Renal cortical epithelial cell (primary cell): ENCODE data around the gene RNU5D-1. TPM values are rescaled to one million over a fixed set of nuclear protein-coding genes. Genes with fewer than 3 reads are reported as not detected.
"Not testable (repeated sequence)": the region's sequence is repeated elsewhere in the genome, so short reads cannot be mapped to it uniquely, and the experiment has no call there.

Experiments used
- DNase-seq: peaks from one replicate; pipeline ENCODE4 v3.0.0-alpha.2; 2011; ENCODE audit warnings: low read depth
- total RNA-seq: library from RNA; depleted of rRNA; stranded (reverse); fragments of >200 nt; gene quantifications from 2 replicates; pipeline ENCODE4 v1.2.3, GENCODE V29; 2014

Gene RNU5D-1
- not detected in 2 replicates for total RNA-seq

- DNase-seq, result peak; percentile 99
Observed at GRCh38 chr1:44730741-44731512, at the start of gene RNU5D-1. Gene RNU5D-1, minus strand, starts transcription at chr1:44731170.

DNA sequence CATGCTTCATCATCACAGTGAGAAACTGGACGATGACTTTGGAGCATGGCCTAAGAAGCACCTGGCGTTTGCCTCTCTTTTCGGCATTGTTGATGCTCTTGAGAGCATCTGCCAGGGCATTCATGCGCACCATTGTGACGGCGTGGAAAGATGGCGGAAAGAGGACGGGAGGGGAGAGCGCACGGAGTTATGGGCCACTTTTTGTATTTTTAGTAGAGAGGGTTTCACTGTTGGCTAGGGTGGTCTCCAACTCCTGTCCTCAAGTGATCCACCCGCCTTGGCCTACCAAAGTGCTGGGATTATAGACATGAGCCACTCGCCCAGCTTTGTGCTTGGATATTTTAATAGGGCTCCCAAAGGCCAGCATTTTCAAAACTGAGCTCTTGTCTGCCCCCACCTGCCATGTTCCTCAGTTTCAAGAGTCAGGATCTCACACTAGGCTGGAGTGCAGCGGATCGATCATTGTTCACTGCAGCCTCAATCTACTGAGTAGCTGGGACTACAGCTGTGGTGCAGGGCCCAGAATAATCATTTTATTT, 49.7 kb upstream of the RNU5D-1 start:
- no peak for DNase-seq

DNA sequence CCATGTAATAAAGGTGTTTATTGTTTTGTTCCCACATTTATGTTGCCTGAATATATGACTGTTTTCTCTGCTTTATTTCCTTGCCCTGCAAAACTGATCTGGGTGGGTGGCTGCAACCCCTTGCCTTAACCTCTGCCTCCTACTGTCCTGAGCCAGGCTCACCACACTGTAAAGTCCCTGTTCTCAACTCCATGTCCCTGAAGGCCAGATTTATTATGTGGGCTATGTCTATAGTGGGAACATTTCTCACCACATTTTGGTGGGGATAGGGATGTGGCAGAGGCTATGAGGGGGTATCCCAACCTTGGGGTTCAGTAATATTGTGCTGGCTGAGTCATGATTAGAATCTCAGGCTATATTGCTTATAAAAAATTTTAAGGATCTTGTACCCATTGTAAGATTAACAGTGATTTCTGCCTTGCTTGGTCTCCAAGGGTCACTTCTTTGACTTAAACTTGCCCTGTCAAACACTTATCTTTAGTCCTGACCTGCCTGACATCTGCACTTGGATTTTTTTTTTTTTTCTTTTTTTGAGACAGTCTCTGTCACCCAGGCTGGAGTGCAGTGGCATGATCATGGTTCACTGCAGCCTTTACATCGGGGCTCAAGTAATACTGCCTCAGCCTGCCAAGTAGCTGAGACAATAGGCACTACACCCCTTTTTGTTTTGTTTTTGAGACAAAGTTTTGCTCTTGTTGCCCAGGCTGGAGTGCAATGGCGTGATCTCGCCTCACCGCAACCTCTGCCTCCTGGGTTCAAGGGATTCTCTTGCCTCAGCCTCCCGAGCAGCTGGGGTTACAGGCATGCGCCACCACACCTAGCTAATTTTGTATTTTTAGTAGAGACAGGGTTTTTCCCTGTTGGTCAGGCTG, 48.0 kb upstream of the RNU5D-1 start:
- DNase-seq, result no peak

- no peak for DNase-seq
Observed at GRCh38 chr1:44777969-44778635, 47.1 kb upstream of the RNU5D-1 start.

- no peak for DNase-seq
Observed at GRCh38 chr1:44777547-44777946, 46.6 kb upstream of the RNU5D-1 start.

DNA sequence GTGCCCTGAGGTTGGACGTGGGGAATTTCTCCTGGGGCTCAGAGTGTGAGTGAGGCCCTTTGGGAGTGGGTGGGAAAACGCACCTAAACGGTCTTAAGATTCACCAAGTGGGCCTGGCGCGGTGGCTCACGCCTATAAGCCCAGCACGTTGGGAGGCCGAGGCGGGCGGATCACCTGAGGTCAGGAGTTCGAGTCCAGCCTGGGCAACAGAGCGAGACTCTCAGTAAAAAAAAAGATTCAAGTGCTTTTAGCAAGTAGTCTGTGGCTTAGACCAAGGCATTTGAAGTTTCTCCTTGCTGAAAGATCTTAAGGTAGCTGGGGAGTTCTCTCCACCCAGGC, 45.7 kb upstream of the RNU5D-1 start:
- no peak for DNase-seq

DNA sequence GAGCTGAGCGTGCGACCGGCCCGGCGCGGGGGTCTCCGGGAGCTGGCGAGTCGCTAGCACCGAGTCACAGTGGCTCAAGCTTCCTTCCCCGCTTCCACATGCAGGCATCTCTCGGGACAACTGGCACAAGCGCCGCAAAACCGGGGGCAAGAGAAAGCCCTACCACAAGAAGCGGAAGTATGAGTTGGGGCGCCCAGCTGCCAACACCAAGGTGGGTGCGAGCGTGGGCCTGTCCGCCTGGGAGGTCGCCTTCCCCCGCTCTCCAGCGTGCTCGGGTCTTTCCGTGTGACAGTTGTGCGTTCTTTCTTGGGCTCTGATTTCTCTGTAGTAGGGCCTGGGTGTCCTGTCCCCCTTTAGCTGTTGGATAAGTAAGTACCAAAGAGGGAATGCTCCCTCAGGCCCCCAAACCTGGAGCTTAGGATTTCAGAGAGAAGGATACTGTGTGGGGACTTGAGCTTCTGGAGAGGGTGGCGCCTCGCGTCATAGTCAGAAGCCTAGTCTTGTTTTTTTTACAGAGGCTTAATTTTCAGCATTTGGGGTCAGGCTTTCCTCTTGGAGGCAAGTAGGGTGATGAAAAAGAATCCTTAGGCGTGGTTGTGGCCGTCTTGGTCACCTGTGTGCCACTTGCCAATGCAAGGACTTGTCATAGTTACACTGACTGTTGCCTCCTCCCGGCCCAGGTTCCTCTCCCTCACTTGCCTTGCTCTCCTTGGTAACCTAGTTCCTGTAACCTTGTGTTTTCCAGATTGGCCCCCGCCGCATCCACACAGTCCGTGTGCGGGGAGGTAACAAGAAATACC, 45.2 kb upstream of the RNU5D-1 start:
- DNase-seq, result no peak

- peak; percentile 86 for DNase-seq
Observed at GRCh38 chr1:44775078-44775929, 44.3 kb upstream of the RNU5D-1 start, which contains the start of gene RPS8. Gene RPS8, plus strand, starts transcription at chr1:44775540. Its CDS starts 57 bp downstream, at chr1:44775597.

GRCh38 chr1:44766421-44766820, 35.5 kb upstream of the RNU5D-1 start:
- not testable (repeated sequence) for DNase-seq

DNA sequence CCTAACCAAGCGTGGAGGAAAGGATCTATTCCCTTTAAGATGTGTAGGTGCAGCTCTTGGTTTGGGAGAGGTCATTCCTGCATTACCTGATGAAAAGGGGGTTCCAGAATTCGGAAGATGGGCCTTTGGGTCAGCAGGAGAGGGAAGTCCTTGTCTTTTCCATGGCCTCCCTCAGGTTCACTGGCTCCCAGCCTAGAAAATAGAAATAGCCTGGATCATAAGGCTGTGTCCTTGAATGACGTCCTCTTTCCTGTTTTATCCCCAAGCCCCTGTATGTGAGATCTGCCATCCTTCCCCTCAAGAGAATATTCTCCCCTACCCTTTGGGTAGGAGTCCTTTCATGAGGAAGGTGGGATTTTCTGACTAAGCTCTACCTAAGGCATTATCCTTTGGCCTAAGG, 29.9 kb upstream of the RNU5D-1 start:
- DNase-seq, result no peak

DNA sequence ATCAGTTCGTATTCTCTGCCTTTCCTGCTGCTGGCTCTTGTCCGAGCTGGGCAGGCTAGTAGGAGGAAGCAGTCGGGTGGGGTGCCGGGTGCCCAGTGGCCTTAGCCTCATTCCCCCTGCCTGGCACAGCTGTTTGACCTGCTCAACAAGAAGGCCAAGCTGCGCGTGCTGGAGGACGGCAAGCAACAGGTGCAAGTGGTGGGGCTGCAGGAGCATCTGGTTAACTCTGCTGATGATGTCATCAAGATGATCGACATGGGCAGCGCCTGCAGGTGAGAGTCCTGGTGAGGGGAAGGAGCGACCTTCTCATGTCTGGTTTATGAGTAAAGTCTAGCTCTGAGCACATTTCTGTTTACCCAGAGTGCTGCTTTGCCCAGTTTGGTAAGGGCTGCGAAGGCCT, 28.1 kb upstream of the RNU5D-1 start:
- no peak for DNase-seq

DNA sequence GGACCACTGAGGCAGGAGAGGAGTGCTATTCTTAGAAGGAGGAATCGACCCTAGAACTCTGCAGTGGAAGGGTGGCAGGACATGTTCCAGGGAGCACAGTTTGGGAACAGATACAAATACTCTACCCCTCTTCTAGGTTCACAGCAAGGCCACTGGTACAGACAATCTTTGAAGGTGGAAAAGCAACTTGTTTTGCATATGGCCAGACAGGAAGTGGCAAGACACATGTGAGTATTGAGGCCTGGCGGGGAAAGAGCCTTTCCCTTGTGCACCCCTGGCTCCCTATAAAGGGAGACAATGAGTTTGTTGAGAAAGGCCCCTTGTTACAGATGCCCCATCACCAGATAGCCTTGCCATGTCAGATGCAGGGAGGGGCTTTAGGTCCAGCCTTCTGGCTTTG, 26.4 kb upstream of the RNU5D-1 start:
- DNase-seq, result no peak

GRCh38 chr1:44747878-44748277, 16.9 kb upstream of the RNU5D-1 start:
- DNase-seq, result no peak

- no peak for DNase-seq
Observed at GRCh38 chr1:44743211-44743610, 12.2 kb upstream of the RNU5D-1 start.

DNA sequence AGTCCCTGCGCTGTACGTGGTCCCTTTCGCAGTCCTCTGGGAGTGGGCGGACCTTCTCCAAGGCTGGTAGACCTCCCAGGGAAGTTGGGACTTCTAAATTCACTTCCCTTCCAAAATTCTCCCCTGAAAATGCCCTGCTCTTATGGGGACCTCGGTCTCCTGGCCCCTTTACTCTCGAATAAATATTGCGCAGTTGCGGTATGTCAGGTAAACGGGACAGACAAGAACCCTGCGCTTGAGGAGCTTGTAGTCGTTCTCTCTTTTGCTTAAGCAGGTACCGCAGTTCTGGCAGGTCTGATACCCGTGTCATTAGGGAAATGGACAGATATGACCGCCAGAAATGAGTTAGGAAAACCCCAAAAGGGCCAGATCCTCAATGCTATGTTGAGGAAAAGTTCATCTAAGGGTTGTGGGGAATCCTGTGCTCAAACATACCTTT, 9.2 kb upstream of the RNU5D-1 start:
- DNase-seq, result no peak

- DNase-seq, result peak; percentile 96
Observed at GRCh38 chr1:44739307-44740178, 8.6 kb upstream of the RNU5D-1 start, which contains the start of gene KIF2C. Gene KIF2C, plus strand, starts transcription at chr1:44739837. Its CDS starts 96 bp downstream, at chr1:44739933.

GRCh38 chr1:44738953-44739306, 8.0 kb upstream of the RNU5D-1 start:
- not testable (repeated sequence) for DNase-seq

- no peak for DNase-seq
Observed at GRCh38 chr1:44735992-44736391, 5.0 kb upstream of the RNU5D-1 start.

- DNase-seq, result no peak
Observed at GRCh38 chr1:44733784-44734183, 2.8 kb upstream of the RNU5D-1 start.
